ENCODE measurements around the gene SYT3.

Gene SYT3

DNA sequence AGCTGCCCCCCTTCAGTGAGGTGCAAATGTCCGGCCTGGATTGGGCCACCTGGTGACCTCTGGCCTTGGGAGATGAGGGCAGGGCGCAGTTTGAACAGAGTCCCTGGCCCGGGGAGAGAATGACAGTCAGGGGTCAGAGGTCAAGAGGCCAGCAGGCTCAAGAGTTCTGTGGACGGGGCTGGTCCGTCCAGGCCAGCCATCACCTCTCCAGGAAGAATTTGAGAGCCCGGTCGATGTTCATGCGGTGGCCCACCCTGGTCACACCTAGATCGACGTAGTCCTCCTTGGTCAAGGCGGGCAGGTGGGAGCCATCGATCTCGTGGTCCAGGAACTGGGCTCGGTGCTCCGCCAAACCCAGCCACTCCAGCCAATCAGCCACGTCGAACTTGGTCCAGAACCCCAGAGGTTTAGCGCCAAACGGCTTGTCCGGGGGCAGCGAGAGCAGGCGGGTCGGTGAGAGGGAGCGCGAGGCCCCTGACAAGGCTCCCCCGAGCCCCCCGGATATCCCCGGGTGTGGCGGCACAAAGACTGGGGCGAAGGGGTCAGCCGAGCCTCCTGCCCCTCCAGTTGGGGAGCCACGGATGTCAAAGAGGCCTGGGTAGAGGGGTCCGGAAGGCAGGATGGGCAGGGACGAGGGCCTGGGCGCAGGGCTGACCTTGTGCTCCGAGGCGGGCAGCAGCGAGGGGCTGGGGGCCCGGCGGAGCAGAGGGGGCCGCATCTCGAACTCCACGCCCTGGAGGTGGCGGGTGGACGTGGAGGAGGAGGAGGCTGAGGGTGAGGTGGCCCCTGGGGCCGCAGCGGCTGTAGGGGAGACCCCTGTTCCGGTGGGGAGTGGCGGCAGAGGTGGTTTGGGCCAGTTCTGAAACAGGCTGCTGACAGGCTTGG lies 22.3 kb upstream of the SYT3 start:
- DNase-seq, result no peak

DNA sequence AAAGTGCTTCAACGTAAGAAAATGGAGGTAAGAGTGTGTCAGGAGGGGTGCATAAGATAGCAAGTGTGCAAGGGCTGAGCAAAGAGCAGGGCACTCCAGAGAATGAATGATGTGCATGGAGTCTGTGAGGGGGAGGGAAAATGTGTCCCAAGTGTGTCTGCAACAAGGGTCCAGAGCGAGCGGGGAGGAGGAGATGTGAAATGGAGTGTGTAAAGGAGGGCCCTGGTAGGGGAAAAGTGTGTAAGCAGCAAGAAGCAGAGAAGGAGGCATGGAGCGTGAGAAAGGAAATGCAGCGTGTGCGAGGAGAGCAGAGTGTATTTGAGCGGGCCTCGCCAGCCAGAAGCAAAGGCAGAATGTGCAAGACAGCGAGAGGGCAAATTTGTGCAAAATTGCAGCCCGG lies 21.3 kb upstream of the SYT3 start:
- DNase-seq, result peak; percentile 32

DNA sequence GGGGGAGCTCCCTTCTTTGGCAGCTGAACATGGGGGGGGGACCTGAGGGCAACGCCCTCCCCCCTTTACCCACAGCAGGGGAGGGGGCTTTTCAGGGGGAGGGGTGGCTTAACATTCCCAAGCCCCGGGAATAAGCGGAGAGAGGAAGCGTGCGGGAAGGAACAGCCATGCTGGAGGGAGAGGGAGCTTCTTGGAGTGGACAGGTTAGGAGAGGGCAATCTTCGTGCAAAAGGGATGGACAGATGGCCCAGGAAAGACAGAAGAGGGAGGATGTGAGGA lies 20.3 kb upstream of the SYT3 start:
- no peak for DNase-seq

DNA sequence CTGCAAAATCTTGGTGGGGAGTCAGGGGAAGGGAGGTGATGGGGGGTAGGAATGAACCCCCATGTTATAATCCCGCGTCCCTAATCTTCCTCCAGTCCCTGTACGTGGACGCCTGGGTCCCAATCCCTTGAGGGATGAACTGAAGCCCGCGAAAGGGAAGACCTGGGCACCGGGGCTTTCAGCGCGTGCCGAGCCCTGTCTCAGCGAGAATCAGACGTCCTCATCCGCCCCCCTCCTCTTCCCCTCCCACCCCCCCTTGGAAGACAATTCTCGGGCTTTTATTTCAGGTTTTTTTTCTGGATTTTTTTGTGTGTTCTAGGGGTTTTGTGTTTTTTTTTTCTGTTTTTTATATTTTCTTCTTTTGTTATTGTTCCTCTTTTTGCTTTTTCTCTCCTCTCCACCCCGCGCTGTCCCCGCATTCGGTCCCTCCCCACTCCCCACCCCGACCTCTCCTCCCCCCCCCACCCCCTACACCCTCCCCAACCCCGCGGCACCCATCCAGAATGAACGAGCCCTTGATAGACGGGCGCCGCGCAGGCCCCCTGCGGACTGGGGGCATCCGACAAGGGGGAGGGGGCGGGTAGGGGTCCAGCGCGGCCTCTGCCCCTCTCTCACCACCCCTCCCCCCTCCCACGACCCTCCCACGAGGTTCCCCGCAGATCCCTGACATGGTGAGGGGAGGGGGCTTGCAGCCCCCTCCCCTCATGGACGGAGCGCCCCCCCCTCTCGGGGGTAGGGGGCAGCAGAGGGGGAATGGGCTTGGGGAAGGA lies 19.8 kb upstream of the SYT3 start:
- DNase-seq, result no peak

DNA sequence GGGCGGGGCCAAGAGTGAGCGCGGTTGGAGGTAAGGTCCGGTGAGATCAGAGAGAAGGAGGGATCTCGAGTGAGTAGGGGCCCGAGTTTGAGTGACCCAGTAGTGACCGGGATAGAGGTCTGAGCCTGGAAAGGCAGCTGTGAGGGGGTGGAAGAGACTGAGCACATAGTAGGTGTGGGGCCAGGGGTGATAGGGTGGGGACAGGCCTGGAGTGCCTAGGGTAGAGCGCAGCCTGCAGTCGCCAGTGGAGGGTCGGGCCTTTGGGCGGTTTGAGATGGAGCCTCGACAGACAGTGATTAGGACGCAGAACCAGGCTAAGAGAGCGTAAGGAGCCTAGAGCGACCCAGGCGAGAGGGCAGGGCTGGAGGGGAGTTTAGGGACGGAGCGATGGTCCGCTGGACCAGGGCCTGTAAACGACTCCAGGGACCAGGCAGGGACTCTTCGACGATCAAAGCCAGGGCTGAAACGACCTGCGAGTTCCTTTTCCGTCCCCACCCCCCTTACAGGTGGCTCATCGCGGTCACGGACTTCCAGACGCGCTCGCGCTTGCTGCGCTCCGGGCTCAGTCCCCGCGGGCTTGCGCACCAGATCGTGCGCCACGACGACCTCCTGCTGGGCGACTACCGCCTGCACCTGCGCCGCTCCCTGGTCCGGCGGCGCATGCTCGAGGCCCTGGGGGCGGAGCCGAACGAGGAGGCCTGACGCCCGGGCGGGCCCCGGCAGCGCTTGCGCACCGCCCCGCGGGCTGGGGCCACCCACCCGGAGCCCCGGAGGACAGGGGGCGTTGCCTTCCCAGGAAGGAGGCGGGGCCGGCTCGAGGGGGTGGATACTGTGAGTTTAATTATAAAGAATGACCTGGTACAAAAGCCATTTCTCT lies 19.0 kb upstream of the SYT3 start:
- peak; percentile 95 for DNase-seq

DNA sequence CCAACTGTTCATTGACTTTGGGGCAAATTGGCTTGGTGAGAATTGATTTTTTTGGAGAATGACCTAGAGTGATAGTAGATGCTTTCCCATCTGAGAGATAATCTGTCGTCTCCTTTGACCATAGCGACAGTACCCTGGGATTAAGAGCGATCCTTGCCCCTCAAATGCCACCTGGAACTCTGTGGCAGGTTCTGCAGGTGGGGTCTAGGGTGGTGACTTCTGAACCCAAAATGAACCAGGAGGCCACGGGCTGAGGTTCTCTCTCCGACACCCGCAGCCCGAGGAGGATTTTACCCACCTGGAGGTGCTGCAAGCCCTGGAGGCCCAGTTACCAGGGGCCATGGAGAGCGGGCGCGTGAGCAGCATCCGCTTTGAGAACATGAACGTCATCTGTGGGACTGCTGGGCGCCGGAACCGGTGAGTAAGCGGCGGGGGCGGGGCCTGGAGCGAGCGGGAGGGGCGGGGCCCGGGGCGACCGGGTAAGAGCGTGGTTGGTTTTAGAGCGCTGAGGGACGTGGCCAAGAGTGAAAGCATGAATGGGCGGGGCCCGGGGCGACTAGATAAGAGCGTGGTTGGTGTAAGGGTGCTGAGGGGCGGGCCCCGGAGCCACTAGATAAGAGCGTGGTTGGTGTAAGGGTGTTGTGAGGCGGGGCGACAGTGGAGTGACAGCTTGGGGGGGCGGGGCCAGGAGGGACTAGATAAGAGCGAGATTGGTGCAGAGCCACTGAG lies 18.2 kb upstream of the SYT3 start:
- DNase-seq, result peak; percentile 95

DNA sequence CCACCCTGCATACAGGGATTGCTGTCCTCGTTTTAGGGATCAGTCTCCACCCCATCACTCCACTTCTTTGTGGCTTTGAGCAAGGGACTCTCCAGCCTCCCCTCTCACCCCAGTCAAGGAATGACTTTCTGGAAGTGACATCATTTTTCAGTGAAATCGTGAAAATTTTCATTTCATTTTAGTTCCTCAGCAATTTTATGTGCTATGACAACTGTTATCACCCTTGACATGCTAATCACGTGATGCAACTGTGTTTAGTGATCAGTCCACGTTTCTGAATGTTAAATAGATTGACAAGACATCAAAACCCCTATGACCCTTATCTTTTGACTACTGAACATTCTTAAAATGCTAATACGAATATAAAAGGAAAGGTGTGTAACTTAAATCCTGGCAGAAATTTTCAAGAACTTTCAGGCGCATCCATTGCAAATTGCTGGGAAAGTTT lies 17.6 kb upstream of the SYT3 start:
- DNase-seq, result no peak

DNA sequence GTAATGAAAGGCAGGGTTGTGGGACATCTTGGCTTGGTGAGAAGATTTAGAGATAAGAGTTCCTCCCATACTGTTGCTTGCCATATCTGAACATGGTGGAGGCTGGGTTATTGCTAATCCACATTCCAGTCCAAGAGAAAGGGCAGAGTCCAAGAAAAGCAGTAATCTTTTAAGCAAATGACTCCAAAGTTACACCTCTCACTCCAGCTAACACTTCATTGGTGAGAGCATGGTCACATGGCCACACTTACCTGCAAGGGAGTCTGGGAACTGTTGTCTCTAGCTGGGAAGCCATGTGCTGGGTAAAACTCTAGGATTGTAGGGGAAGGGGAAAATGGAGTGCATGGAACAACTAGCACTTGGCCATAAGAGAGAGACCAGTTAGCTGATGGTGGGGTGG lies 15.2 kb upstream of the SYT3 start:
- DNase-seq, result no peak

DNA sequence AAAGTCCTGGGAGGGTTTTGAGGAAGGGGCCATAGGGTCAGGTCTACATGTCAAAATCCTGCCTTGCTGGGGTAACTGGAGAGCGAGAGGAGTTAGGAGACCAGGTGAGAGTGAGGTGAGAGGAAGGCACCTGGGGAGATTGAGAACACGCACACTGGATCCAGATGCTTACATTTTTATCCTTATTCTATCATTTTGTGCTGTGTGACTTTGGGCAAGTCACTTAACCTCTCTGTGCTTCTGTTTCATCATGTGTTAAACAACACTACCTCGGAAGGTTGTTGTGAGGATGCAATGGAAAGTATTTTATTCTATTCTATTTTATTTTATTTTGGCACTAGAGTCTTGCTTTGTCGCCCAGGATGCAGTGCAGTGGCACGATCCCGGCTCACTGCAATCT lies 13.0 kb upstream of the SYT3 start:
- DNase-seq, result no peak

DNA sequence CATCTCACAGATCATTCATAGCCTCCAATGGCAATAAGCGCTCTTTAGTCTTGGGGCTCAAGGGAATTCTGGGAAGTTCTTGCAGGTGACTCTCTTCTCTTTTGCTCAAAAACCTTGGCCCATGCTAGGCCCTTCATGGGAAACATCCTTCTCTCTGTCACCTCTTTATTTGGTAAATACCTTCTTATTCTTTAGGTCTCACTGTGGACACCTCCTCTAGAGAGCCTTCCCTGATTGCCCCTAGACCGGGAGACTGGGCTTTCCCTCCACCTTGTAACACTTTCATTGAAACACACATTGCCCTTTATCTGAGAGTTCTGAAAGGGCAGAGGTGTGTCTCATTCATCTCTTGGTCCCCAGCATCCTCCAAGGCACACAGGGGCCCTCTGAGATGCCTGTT lies 11.5 kb upstream of the SYT3 start:
- DNase-seq, result no peak

DNA sequence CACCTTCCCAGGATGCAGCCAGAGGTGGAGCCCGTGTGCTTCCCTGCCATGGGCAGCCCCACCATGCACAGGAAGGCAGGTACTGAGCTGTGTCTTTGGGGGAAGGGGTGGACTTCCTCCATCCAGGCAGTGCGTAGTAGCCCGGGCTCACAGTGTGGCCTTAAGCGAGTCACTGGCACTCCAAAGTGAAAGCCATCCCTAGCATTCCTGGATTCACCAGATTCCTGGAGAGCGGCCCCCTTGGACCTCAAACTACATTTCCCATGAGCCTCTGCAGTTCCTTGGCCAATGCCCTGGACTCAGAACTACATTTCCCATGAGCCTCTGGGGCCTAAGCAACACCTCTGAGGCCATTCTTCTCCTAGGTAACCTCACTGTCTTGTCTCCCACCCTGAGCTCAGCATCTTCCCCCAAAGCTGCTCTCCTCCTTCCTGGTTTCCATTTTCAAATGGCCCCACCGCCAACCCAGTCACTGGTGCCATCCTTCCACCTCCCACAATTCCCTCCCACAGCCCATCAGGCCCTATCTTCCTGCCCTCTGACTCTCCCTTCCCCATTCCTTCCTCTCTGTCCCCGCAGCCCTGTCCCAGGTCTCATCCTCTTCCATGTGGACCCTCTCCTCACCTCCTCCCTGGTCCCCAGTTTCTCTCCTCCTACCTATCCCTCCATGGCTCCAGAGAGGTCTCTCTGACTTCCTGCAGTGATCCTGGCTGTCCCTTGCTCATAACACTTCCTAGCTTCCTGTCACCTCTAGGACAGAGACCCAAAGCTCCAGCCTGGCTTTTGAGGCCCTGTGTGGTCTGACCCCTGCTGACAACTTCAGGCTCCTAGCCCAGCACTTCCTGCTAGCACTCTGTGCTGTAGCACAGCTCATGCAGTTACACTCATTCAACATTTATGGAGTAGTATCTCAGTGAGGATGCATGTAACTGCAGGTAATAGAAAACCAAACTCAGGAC lies 10.0 kb upstream of the SYT3 start, which contains the start of gene C19orf81:
Gene C19orf81 (plus strand): TSS at position 13 of the 959 bp plus-strand sequence. CDS start 0 bp downstream, at position 13.
- DNase-seq, result peak; percentile 56

DNA sequence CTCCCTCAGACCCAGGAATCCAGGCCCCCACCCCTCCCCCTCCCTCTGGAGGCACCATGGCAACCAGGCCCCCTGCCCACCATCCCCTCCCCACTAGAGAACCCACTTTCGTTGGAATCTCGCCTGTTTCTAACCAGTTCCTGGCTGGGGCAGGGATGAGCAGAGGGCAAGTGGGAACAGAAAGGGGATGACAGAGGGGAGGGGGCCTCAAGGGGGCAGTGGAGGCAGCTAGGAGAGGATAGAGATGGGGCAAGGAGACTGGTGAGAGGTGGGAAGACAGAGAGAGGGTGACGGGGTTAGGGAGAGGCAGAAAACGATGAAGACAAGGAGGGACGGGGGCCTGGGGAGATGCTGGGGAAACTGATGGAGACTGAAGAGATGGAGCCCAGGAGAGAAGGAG lies 9.0 kb upstream of the SYT3 start:
- DNase-seq, result no peak

DNA sequence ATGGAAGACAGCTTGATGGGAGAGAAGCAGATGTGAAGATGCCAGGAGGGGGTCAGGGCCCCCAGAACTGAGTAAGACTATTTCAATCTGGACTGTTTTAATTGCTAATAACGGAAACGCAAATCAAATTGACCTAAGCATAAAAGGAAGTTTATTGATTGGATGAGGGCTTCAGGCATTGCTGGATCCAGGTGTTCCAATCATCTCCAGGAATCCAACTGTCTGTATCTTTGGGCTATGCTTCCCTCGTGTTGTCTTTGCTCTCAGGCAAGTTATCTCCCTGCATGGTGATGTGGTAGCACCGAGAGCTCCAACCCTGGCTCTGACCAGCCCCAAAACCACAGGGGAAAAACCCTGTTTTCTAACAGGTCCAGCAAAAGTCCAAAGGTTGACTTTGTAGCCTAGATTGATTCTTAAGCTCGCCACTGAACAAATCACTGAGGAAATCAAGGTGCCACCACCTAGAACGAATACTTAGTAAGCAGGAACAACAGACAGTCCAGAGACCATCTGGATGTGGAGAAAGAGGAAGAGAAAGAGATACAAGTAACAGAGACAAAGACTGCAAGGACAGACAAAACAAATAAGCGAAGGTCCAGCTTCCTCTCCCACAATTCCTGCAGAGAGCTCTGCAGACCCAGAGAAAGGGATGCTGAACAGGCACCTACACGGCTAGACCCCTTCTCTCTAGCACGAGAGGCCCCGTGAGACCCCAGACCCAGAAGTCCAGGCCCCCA lies 8.4 kb upstream of the SYT3 start:
- no peak for DNase-seq

DNA sequence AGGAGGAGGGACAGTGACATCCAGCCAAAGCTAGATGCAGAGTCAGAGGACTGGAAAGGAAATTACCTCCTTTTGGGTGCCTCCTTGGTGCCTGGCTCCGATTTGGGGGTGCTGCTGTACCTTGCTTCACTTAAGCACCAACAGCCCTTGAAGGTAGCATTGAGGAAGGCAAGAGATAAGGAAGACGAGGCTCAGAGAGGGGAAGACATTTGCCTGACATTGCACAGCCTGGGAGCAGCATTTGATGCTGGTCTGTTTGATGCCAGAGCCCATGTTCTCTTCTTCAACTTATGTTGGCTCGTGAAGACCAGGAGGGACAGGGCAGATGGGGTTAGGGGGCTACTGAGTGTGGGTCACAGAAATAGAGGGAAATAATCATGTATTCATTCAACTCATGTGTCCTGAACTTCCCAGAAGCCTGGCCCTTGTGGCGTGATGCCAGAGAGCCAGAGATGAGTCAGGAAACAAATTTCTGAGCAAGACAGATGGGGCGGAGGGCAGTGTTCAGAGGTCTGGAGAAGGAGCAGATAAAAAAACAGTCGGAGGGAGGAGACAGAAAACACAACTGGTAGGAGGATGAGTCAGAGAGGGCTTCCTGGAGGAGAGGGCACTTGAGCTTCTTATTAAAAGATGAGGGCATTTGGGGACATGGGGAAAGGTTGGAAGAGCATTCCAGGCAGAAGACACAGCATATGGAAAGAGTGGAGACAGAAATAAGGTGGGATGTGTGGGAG lies 6.6 kb upstream of the SYT3 start:
- DNase-seq, result no peak

DNA sequence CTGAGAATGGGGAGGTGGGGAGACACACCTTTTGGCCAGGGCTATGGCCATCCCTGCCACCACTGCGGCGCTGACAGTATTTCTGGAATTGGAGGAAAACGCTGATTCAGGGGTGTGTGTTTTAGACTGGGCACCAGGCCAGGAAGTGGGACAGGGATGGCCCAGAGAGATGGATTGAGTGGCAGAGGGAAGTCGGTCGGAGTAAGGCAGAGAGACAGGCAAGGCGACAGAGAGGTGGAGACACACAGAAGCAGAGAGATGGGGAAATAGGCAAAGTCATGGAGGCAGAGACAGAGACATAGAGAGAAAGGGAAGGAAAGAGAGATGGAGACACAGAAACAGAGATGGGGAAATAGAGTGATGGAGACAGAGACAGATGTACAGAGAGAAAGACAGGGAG lies 5.4 kb upstream of the SYT3 start:
- DNase-seq, result no peak

DNA sequence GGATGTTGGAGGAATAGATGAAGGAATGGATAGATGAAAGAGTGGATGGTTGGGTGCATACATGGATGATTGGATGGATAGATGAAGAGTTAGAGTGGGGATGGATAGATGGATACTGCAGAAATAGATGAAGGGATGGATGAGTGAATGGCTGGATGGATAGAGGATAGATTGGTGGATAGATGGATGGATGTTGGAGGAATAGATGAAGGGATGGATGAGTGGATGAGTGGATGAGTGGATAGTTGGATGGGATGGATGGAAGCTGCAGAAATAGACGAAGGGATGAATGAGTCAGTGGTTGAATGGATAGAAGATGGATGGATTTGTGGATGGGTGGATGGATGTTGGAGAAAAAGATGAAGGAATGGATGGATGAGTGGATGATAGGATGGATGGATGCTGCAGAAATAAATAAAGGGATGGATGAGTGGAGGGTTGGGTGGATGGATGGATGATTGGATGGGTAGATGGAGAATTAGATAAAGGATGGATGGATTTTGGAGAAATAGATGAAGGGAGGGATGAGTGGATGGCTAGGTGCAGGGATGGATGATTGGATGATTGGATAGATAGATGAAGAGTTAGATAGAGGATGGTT lies 4.7 kb upstream of the SYT3 start:
- DNase-seq, result no peak

DNA sequence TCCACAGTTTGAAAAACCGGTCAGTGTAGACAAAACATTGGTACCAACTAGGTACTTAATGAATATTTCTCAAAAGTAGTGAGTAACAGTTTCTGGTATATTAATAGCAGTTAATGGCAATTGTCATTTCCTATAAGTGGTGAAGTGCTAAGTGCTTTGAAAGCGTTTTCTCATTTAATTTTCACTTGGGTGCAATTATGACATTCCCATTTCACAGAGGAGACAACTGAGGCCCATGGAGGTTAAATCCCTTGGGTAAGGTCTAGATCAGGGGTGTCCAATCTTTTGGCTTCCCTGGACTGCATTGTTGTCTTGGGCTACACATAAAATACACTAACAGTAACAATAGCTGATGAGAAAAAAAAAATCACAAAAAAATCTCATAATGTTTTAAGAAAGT lies 687 bp upstream of the SYT3 start:
- DNase-seq, result no peak

DNA sequence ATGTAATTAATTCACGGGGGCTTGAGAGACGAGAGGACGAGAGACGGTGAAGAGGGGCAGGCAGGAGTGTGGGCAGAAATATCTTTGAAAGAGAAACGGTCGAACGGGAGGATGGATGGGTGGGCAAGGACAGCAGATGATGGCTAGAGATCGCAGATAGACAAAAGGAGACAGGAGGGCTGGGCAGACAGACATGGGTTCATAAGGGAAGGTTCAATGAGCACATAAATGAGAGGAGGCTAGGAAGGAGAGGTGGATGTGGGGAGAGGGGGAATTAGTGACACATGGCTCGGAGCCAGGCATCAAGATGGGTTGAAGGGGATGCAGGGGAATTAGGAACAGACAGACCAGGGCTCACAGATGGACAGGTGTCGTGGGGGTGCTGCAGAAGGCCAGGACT lies 1.1 kb downstream of the SYT3 start:
- no peak for DNase-seq

DNA sequence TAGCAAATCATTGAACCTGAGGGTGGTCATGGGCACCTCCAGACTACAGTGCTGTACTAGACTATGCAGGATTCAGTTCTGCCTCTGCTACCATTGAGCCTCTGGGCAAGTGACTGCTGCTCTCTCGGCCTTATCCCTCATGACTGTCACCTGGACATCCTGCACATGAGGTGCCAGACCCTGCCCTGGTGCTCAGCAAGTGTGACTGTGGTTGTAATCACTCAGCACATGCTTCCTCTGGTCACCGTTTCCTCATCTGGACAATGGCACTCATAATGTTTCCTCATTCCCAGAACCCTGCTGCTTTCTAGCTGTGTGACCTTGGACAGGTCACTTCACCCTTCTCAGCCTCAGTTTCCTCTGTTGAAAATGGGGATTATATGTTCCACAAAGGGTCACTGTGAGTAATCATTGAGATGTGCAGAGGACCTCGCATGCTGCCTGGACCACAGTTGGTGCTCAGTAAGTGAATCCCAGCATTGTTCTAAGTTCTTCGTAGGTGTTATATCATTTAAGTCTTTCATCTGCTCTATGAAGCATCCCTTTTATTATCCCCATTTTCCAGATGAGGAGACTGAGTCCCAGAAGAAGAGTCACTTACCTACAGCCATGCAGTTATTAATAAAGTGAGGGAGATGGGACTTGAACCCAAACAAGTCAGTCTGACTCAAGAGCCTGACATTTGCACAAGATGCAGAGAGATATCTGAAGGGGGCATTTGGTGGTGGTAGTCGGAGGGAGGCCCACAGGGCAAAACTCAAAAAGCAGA lies 3.2 kb downstream of the SYT3 start:
- no peak for DNase-seq

Measured in retina (tissue), 1 donor.